ENCODE results near the gene FRS2.

FRS2 gene

GRCh38 chr12:69595689-69596088, 125.5 kb downstream of the FRS2 start:
- H2AFZ ChIP-seq (ENCODE audit: low read depth): no peak overlapping the region
- TF ChIP-seq CTCF (conservative IDR thresholded peaks at IDR 0.05; ENCODE audit: low read depth, low read length): 0 out of 2 replicates have a peak, but pooled peaks have one; percentile 17
- no peak overlapping the region for H3K27ac ChIP-seq
- no peaks in the 10 kb centered on the region for H4K20me1 ChIP-seq (ENCODE audit: insufficient read depth)
- H3K4me3 ChIP-seq (IDR thresholded peaks at IDR 0.05; ENCODE audit: insufficient read depth, low read depth, low read length): no peak overlapping the region
- H3K36me3 ChIP-seq (ENCODE audit: insufficient read depth): peaks cover 69% of the 10 kb centered on the region
- H3K4me2 ChIP-seq: no peak overlapping the region
- H3K9ac ChIP-seq: no peak overlapping the region
- peaks cover 24% of the 10 kb centered on the region; the same call in 1 of the 2 replicates for H3K79me2 ChIP-seq (ENCODE audit: insufficient read depth, low read depth)
- no peaks in the 10 kb centered on the region for H3K4me1 ChIP-seq (ENCODE audit: low read depth, poor library complexity, severe bottlenecking)
- H3K27me3 ChIP-seq (ENCODE audit: insufficient read depth, low read depth): no peaks in the 10 kb centered on the region

GRCh38 chr12:69598174-69598753, 128.1 kb downstream of the FRS2 start:
- Histone ChIP-seq H3K27me3 (ENCODE audit: insufficient read depth, low read depth) (no peaks in the 10 kb centered on the region), H3K9ac (no peak overlapping the region), H3K79me2 (ENCODE audit: insufficient read depth, low read depth) (peaks cover 12% of the 10 kb centered on the region; the same call in 1 of the 2 replicates), H3K27ac (no peak overlapping the region), H3K4me1 (ENCODE audit: low read depth, poor library complexity, severe bottlenecking) (no peaks in the 10 kb centered on the region), H4K20me1 (ENCODE audit: insufficient read depth) (no peaks in the 10 kb centered on the region), H3K4me3 (IDR thresholded peaks at IDR 0.05; ENCODE audit: insufficient read depth, low read depth, low read length) (no peak overlapping the region), H2AFZ (ENCODE audit: low read depth) (no peak overlapping the region), H3K4me2 (no peak overlapping the region), H3K36me3 (ENCODE audit: insufficient read depth) (peaks cover 54% of the 10 kb centered on the region)
- no peak for TF ChIP-seq CTCF (conservative IDR thresholded peaks at IDR 0.05; ENCODE audit: low read depth, low read length)

GRCh38 chr12:69600804-69601203, 130.6 kb downstream of the FRS2 start:
- H3K79me2 ChIP-seq (ENCODE audit: insufficient read depth, low read depth): no peaks in the 10 kb centered on the region; the same call in 1 of the 2 replicates
- no peak overlapping the region for H3K9ac ChIP-seq
- H3K4me1 ChIP-seq (ENCODE audit: low read depth, poor library complexity, severe bottlenecking): no peaks in the 10 kb centered on the region
- no peaks in the 10 kb centered on the region for H4K20me1 ChIP-seq (ENCODE audit: insufficient read depth)
- peaks cover 39% of the 10 kb centered on the region for H3K36me3 ChIP-seq (ENCODE audit: insufficient read depth)
- no peak overlapping the region for H3K27ac ChIP-seq
- H3K4me3 ChIP-seq (IDR thresholded peaks at IDR 0.05; ENCODE audit: insufficient read depth, low read depth, low read length): no peak overlapping the region
- no peaks in the 10 kb centered on the region for H3K27me3 ChIP-seq (ENCODE audit: insufficient read depth, low read depth)
- H2AFZ ChIP-seq (ENCODE audit: low read depth): no peak overlapping the region
- no peak overlapping the region for H3K4me2 ChIP-seq
- no peak for TF ChIP-seq CTCF (conservative IDR thresholded peaks at IDR 0.05; ENCODE audit: low read depth, low read length)

- no peak for TF ChIP-seq CTCF (conservative IDR thresholded peaks at IDR 0.05; ENCODE audit: low read depth, low read length)
Measured at GRCh38 chr12:69601962-69602685, 131.9 kb downstream of the FRS2 start.

More at GRCh38 chr12:69601962-69602685, 131.9 kb downstream of the FRS2 start:
- Histone ChIP-seq H3K79me2 (ENCODE audit: insufficient read depth, low read depth) (no peaks in the 10 kb centered on the region), H3K4me3 (IDR thresholded peaks at IDR 0.05; ENCODE audit: insufficient read depth, low read depth, low read length) (no peak overlapping the region), H3K4me2 (no peak overlapping the region), H3K27ac (no peak overlapping the region), H3K36me3 (ENCODE audit: insufficient read depth) (peaks cover 31% of the 10 kb centered on the region), H4K20me1 (ENCODE audit: insufficient read depth) (no peaks in the 10 kb centered on the region), H3K4me1 (ENCODE audit: low read depth, poor library complexity, severe bottlenecking) (no peaks in the 10 kb centered on the region), H2AFZ (ENCODE audit: low read depth) (no peak overlapping the region), H3K9ac (no peak overlapping the region), H3K27me3 (ENCODE audit: insufficient read depth, low read depth) (no peaks in the 10 kb centered on the region)

All from KMS-11 (cell line).